ENCODE data around the gene PRSS2. TPM values are rescaled to one million over a fixed set of nuclear protein-coding genes. Genes with fewer than 3 reads are reported as not detected.

The PRSS2 gene
- total RNA-seq, 1 experiment from 2014 or later, result 27.6 TPM

DNA sequence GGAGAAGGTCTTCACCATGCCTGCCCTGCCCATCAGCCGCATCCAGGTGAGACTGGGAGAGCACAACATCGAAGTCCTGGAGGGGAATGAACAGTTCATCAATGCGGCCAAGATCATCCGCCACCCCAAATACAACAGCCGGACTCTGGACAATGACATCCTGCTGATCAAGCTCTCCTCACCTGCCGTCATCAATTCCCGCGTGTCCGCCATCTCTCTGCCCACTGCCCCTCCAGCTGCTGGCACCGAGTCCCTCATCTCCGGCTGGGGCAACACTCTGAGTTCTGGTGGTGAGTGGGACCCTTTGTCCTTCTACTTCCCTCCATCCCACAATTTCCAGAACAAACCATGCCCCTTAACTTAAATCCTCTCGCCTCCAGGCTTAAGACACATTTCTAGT is 2.5 kb downstream of the PRSS2 start:
- Mint-ChIP-seq H3K27me3 (ENCODE audit: low read depth) (peaks cover 3% of the 10 kb centered on the region; the same call in 1 of the 2 replicates), H3K36me3 (no peaks in the 10 kb centered on the region), H3K4me1 (peaks cover 7% of the 10 kb centered on the region; the same call in 1 of the 2 replicates), H3K4me3 (no peak overlapping the region), H3K27ac (no peak overlapping the region), H3K9me3 (peaks cover 13% of the 10 kb centered on the region)
- POLR2A ChIA-PET, result no interaction called here
- TF ChIP-seq PRDM15 (CRISPR knock-in tag; IDR thresholded peaks at IDR 0.05), result no peak
- TF ChIP-seq GTF2I (CRISPR knock-in tag; conservative IDR thresholded peaks at IDR 0.05), result no peak
- no peak for TF ChIP-seq ZNF416 (CRISPR knock-in tag; IDR thresholded peaks at IDR 0.05)
- no peak for TF ChIP-seq ERG (CRISPR knock-in tag; IDR thresholded peaks at IDR 0.05)
- TF ChIP-seq, protein P1, sequence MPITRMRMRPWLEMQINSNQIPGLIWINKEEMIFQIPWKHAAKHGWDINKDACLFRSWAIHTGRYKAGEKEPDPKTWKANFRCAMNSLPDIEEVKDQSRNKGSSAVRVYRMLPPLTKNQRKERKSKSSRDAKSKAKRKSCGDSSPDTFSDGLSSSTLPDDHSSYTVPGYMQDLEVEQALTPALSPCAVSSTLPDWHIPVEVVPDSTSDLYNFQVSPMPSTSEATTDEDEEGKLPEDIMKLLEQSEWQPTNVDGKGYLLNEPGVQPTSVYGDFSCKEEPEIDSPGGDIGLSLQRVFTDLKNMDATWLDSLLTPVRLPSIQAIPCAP (CRISPR knock-in tag; IDR thresholded peaks at IDR 0.05), result no peak
- TF ChIP-seq, protein P2, sequence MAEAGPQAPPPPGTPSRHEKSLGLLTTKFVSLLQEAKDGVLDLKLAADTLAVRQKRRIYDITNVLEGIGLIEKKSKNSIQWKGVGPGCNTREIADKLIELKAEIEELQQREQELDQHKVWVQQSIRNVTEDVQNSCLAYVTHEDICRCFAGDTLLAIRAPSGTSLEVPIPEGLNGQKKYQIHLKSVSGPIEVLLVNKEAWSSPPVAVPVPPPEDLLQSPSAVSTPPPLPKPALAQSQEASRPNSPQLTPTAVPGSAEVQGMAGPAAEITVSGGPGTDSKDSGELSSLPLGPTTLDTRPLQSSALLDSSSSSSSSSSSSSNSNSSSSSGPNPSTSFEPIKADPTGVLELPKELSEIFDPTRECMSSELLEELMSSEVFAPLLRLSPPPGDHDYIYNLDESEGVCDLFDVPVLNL (CRISPR knock-in tag; IDR thresholded peaks at IDR 0.05; ENCODE audit: borderline replicate concordance, low read depth), result no peak
- TF ChIP-seq NFE2L1 (CRISPR knock-in tag; IDR thresholded peaks at IDR 0.05), result no peak
- TF ChIP-seq FOXK1 (CRISPR knock-in tag; IDR thresholded peaks at IDR 0.05), result no peak
- TF ChIP-seq, protein P3, sequence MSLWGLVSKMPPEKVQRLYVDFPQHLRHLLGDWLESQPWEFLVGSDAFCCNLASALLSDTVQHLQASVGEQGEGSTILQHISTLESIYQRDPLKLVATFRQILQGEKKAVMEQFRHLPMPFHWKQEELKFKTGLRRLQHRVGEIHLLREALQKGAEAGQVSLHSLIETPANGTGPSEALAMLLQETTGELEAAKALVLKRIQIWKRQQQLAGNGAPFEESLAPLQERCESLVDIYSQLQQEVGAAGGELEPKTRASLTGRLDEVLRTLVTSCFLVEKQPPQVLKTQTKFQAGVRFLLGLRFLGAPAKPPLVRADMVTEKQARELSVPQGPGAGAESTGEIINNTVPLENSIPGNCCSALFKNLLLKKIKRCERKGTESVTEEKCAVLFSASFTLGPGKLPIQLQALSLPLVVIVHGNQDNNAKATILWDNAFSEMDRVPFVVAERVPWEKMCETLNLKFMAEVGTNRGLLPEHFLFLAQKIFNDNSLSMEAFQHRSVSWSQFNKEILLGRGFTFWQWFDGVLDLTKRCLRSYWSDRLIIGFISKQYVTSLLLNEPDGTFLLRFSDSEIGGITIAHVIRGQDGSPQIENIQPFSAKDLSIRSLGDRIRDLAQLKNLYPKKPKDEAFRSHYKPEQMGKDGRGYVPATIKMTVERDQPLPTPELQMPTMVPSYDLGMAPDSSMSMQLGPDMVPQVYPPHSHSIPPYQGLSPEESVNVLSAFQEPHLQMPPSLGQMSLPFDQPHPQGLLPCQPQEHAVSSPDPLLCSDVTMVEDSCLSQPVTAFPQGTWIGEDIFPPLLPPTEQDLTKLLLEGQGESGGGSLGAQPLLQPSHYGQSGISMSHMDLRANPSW (CRISPR knock-in tag; conservative IDR thresholded peaks at IDR 0.05; ENCODE audit: low read depth), result no peak
- no peak for TF ChIP-seq RELA (CRISPR knock-in tag; IDR thresholded peaks at IDR 0.05; ENCODE audit: borderline replicate concordance)
- TF ChIP-seq ZNF263 (CRISPR knock-in tag; IDR thresholded peaks at IDR 0.05; ENCODE audit: low read depth), result no peak
- TF ChIP-seq ZNF317 (CRISPR knock-in tag; IDR thresholded peaks at IDR 0.05; ENCODE audit: borderline replicate concordance, low read depth), result no peak
- CTCF ChIA-PET, result no interaction called here
- DNase-seq (ENCODE audit: low spot score) (no peak), ATAC-seq (no peak)

DNA sequence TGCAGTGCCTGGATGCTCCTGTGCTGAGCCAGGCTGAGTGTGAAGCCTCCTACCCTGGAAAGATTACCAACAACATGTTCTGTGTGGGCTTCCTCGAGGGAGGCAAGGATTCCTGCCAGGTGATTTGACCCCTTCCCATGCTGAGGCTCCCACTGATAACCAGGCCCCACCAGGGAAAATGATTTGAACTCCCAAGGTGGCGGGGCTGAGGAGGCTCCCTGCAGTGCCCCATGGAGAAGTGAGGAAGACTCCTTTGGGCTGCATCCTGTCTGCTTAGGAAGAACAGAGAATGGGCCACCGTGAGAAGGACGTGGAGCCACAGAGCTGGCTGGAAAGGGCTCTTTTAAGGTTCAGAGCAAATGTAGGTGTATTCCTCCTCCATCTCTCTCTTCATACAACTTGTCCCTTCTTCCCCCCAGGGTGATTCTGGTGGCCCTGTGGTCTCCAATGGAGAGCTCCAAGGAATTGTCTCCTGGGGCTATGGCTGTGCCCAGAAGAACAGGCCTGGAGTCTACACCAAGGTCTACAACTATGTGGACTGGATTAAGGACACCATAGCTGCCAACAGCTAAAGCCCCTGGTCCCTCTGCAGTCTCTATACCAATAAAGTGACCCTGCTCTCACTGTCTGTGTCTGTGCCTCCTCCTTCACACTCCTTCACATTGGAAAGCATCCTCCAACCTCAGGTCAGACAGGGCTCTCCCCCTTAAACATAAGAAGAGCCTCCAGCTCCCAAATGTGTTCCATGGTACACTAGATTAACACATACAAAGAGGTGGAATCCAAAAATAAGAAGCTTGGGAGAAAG is 3.4 kb downstream of the PRSS2 start:
- no peak overlapping the region for H3K4me3 Mint-ChIP-seq
- POLR2A ChIA-PET, result no interaction called here
- no peak overlapping the region for H3K27ac Mint-ChIP-seq
- CTCF ChIA-PET, result interaction anchor here (0.8 to 1.2 kb wide), 4 partner anchors 9 to 142 kb away, joined by 3 to 5 read pairs (median 3); no protein-coding TSS in a partner anchor
- ATAC-seq (no peak), DNase-seq (ENCODE audit: low spot score) (no peak)
- peaks cover 13% of the 10 kb centered on the region for H3K9me3 Mint-ChIP-seq
- H3K36me3 Mint-ChIP-seq, result no peaks in the 10 kb centered on the region
- H3K27me3 Mint-ChIP-seq (ENCODE audit: low read depth), result peaks cover 3% of the 10 kb centered on the region; the same call in 1 of the 2 replicates
- H3K4me1 Mint-ChIP-seq, result peaks cover 7% of the 10 kb centered on the region; the same call in 1 of the 2 replicates
- no peak for TF ChIP-seq HMGA2 (CRISPR knock-in tag; IDR thresholded peaks at IDR 0.05)
- TF ChIP-seq, protein P4, sequence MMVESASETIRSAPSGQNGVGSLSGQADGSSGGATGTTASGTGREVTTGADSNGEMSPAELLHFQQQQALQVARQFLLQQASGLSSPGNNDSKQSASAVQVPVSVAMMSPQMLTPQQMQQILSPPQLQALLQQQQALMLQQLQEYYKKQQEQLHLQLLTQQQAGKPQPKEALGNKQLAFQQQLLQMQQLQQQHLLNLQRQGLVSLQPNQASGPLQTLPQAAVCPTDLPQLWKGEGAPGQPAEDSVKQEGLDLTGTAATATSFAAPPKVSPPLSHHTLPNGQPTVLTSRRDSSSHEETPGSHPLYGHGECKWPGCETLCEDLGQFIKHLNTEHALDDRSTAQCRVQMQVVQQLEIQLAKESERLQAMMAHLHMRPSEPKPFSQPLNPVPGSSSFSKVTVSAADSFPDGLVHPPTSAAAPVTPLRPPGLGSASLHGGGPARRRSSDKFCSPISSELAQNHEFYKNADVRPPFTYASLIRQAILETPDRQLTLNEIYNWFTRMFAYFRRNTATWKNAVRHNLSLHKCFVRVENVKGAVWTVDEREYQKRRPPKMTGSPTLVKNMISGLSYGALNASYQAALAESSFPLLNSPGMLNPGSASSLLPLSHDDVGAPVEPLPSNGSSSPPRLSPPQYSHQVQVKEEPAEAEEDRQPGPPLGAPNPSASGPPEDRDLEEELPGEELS (CRISPR knock-in tag; IDR thresholded peaks at IDR 0.05), result no peak
- TF ChIP-seq TCF7 (CRISPR knock-in tag; IDR thresholded peaks at IDR 0.05; ENCODE audit: low read depth), result no peak
- TF ChIP-seq, protein P5, sequence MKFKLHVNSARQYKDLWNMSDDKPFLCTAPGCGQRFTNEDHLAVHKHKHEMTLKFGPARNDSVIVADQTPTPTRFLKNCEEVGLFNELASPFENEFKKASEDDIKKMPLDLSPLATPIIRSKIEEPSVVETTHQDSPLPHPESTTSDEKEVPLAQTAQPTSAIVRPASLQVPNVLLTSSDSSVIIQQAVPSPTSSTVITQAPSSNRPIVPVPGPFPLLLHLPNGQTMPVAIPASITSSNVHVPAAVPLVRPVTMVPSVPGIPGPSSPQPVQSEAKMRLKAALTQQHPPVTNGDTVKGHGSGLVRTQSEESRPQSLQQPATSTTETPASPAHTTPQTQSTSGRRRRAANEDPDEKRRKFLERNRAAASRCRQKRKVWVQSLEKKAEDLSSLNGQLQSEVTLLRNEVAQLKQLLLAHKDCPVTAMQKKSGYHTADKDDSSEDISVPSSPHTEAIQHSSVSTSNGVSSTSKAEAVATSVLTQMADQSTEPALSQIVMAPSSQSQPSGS (CRISPR knock-in tag; IDR thresholded peaks at IDR 0.05; ENCODE audit: borderline replicate concordance, low read depth), result no peak
- TF ChIP-seq, protein P6, sequence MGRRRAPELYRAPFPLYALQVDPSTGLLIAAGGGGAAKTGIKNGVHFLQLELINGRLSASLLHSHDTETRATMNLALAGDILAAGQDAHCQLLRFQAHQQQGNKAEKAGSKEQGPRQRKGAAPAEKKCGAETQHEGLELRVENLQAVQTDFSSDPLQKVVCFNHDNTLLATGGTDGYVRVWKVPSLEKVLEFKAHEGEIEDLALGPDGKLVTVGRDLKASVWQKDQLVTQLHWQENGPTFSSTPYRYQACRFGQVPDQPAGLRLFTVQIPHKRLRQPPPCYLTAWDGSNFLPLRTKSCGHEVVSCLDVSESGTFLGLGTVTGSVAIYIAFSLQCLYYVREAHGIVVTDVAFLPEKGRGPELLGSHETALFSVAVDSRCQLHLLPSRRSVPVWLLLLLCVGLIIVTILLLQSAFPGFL (CRISPR knock-in tag; IDR thresholded peaks at IDR 0.05; ENCODE audit: borderline replicate concordance), result no peak
- TF ChIP-seq FOXJ3 (CRISPR knock-in tag; IDR thresholded peaks at IDR 0.05; ENCODE audit: borderline replicate concordance), result no peak
- TF ChIP-seq RELA (CRISPR knock-in tag; IDR thresholded peaks at IDR 0.05; ENCODE audit: borderline replicate concordance), result no peak
